H1 (cell line): ENCODE measurements around the gene GPR15. TPM values are rescaled to one million over a fixed set of nuclear protein-coding genes. Genes with fewer than 3 reads are reported as not detected.

Experiments
- CTCF ChIA-PET: fragments of 300-600 bp; sonication (Branson Sonifier 250); formaldehyde crosslinking; loops from one replicate; lab custom pipeline; 2021; ENCODE audit not compliant: partially characterized antibody; lab: Charles Lee
- POLR2A ChIA-PET: fragments of 300-600 bp; sonication (Branson Sonifier 250); formaldehyde crosslinking; loops from one replicate; lab custom pipeline; 2021; ENCODE audit warnings: inconsistent platforms; ENCODE audit not compliant: partially characterized antibody; lab: Charles Lee
- DNase-seq, 2 experiments: peaks; one replicate each; pipeline versions ENCODE4 v3.0.0 to v3.0.0-alpha.2; 2010 to 2022; ENCODE audit warnings: low spot score in 2 of 2, low read depth in 1 of 2, mixed read lengths in 1 of 2
- FAIRE-seq: peaks from 2 replicates; lab custom pipeline; 2011; peaks lifted over from hg19 to GRCh38; lab: Jason Lieb, UNC
- H2AFZ ChIP-seq: 2 replicates; pipeline ENCODE4 v1.8.1; 2012; ENCODE audit warnings: low read length, inconsistent platforms
- H2AK5ac ChIP-seq: 2 replicates; pipeline ENCODE4 v1.6.1; 2013; ENCODE audit warnings: low read depth, low read length
- H2BK120ac ChIP-seq: replicated peaks from 2 replicates; pipeline ENCODE3; 2013; ENCODE audit warnings: low read depth, low read length, inconsistent platforms
- H2BK12ac ChIP-seq: 2 replicates; pipeline ENCODE4 v1.6.1; 2013; ENCODE audit warnings: low read depth, low read length
- H2BK15ac ChIP-seq: 2 replicates; pipeline ENCODE4 v1.6.1; 2013; ENCODE audit warnings: low read length
- H2BK20ac ChIP-seq: 2 replicates; pipeline ENCODE4 v1.6.1; 2013; ENCODE audit warnings: low read length
- H2BK5ac ChIP-seq: 2 replicates; pipeline ENCODE4 v1.6.1; 2013; ENCODE audit warnings: low read depth, low read length
- H3K14ac ChIP-seq: 2 replicates; pipeline ENCODE4 v1.6.1; 2013; ENCODE audit warnings: inconsistent platforms; ENCODE audit not compliant: insufficient read length
- H3K18ac ChIP-seq: 2 replicates; pipeline ENCODE4 v1.6.1; 2013; ENCODE audit warnings: low read length; ENCODE audit errors: extremely low read depth
- H3K23ac ChIP-seq: 2 replicates; pipeline ENCODE4 v1.6.1; 2013; ENCODE audit warnings: inconsistent platforms; ENCODE audit not compliant: insufficient read length
- H3K23me2 ChIP-seq: 2 replicates; pipeline ENCODE4 v1.6.1; 2013; ENCODE audit warnings: low read depth, low read length
- H3K27ac ChIP-seq: 2 replicates; pipeline ENCODE4 v1.6.1; 2011; ENCODE audit warnings: low read depth, low read length, inconsistent platforms
- H3K27me3 ChIP-seq, 4 experiments: replicated peaks in 1 of 4; 1 replicate in 1 of 4; 2 replicates in 3 of 4; pipeline versions ENCODE4 v1.6.1 to v1.8.1; 2011 to 2013; ENCODE audit warnings: low read length in 3 of 4, mild to moderate bottlenecking in 3 of 4, inconsistent platforms in 2 of 4, mixed read lengths in 2 of 4, moderate library complexity in 1 of 4; ENCODE audit not compliant: control insufficient read depth in 3 of 4, insufficient read depth in 3 of 4; ENCODE audit errors: extremely low read depth in 1 of 4
- H3K36me3 ChIP-seq, 4 experiments: 2 replicates each; pipeline versions ENCODE4 v1.6.1 to v1.8.1; 2011 to 2013; ENCODE audit warnings: mild to moderate bottlenecking in 4 of 4, low read length in 3 of 4, moderate library complexity in 2 of 4, control low read depth in 1 of 4, inconsistent platforms in 1 of 4; ENCODE audit not compliant: insufficient read depth in 4 of 4, control insufficient read depth in 2 of 4
- H3K4ac ChIP-seq: replicated peaks from 2 replicates; pipeline ENCODE3; 2013; ENCODE audit warnings: low read length, low read depth, mixed read lengths, inconsistent platforms; ENCODE audit not compliant: insufficient read length
- H3K4me1 ChIP-seq, 4 experiments: replicated peaks in 1 of 4; 1 replicate in 1 of 4; 2 replicates in 3 of 4; pipeline versions ENCODE4 v1.6.1 to v1.8.1; 2011 to 2013; ENCODE audit warnings: low read length in 3 of 4, inconsistent platforms in 2 of 4, mixed read lengths in 1 of 4; ENCODE audit not compliant: insufficient read depth in 4 of 4, control insufficient read depth in 3 of 4
- H3K4me2 ChIP-seq, 2 experiments: 2 replicates each; pipeline versions ENCODE4 v1.6.1 to v1.8.1; 2011 to 2013; ENCODE audit warnings: low read depth in 2 of 2, low read length in 2 of 2, control low read depth in 1 of 2, inconsistent platforms in 1 of 2, mild to moderate bottlenecking in 1 of 2; ENCODE audit not compliant: insufficient read depth in 1 of 2
- H3K4me3 ChIP-seq, 4 experiments: fragments of 200-600, 300-600 bp in 1 of 4; sonication (generic), shearing (Covaris generic), sonication (Bioruptor Twin) in 1 of 4; 2 replicates each; pipeline versions ENCODE4 v1.5.1 to v1.8.1; 2011 to 2016; ENCODE audit warnings: low read length in 4 of 4, low read depth in 3 of 4, control low read depth in 2 of 4, inconsistent platforms in 2 of 4, mild to moderate bottlenecking in 2 of 4, mixed read lengths in 1 of 4, moderate library complexity in 1 of 4; ENCODE audit not compliant: insufficient read depth in 2 of 4; ENCODE audit errors: extremely low read depth in 1 of 4
- H3K56ac ChIP-seq: replicated peaks from 2 replicates; pipeline ENCODE3; 2013; ENCODE audit warnings: low read depth, mild to moderate bottlenecking, mixed read lengths, low read length, inconsistent platforms; ENCODE audit not compliant: insufficient read length
- H3K79me1 ChIP-seq: 2 replicates; pipeline ENCODE4 v1.6.1; 2013; ENCODE audit warnings: low read depth, low read length, control low read depth
- H3K79me2 ChIP-seq, 2 experiments: 2 replicates each; pipeline versions ENCODE4 v1.6.1 to v1.8.1; 2012 to 2013; ENCODE audit warnings: low read length in 2 of 2, mild to moderate bottlenecking in 2 of 2, inconsistent platforms in 1 of 2; ENCODE audit not compliant: insufficient read depth in 2 of 2, control insufficient read depth in 1 of 2
- H3K9ac ChIP-seq, 4 experiments: replicated peaks in 1 of 4; 1 replicate in 1 of 4; 2 replicates in 3 of 4; pipeline versions ENCODE4 v1.6.1 to v1.8.1; 2011 to 2013; ENCODE audit warnings: low read depth in 3 of 4, low read length in 3 of 4, control low read depth in 2 of 4, mild to moderate bottlenecking in 2 of 4, moderate library complexity in 2 of 4, inconsistent platforms in 1 of 4; ENCODE audit errors: extremely low read depth in 1 of 4
- H3K9me3 ChIP-seq, 2 experiments: 2 replicates each; pipeline versions ENCODE4 v1.6.1 to v1.8.1; 2012 to 2013; ENCODE audit warnings: mild to moderate bottlenecking in 2 of 2, moderate library complexity in 2 of 2, control low read depth in 1 of 2, inconsistent platforms in 1 of 2, low read depth in 1 of 2, low read length in 1 of 2, mixed read lengths in 1 of 2; ENCODE audit not compliant: insufficient read depth in 2 of 2
- H4K20me1 ChIP-seq, 2 experiments: replicated peaks in 1 of 2; 2 replicates each; pipeline versions ENCODE3 to v1.8.1; 2011 to 2013; ENCODE audit warnings: inconsistent platforms in 2 of 2, low read length in 2 of 2, mild to moderate bottlenecking in 1 of 2; ENCODE audit not compliant: insufficient read depth in 2 of 2, control insufficient read depth in 1 of 2
- H4K5ac ChIP-seq: 2 replicates; pipeline ENCODE4 v1.6.1; 2013; ENCODE audit warnings: low read length, low read depth, mixed read lengths, inconsistent platforms; ENCODE audit not compliant: insufficient read length
- H4K8ac ChIP-seq: 2 replicates; pipeline ENCODE4 v1.8.0; 2013; ENCODE audit warnings: mild to moderate bottlenecking, moderate library complexity, low read length, inconsistent platforms; ENCODE audit not compliant: insufficient read depth; ENCODE audit errors: extremely low read depth
- H4K91ac ChIP-seq: replicated peaks from 2 replicates; pipeline ENCODE3; 2013; ENCODE audit warnings: low read length, mixed read lengths, inconsistent platforms; ENCODE audit not compliant: insufficient read length
- ASH2L ChIP-seq: fragments of 200-600, 300-600 bp; sonication (generic); IDR thresholded peaks from one replicate; pipeline ENCODE4 v1.7.1; 2017; ENCODE audit warnings: low read length
- JUN ChIP-seq: IDR thresholded peaks from 2 replicates; pipeline ENCODE4 v1.6.1; 2011; ENCODE audit warnings: low read depth, mild to moderate bottlenecking, improper control_type of control experiment, low read length
- KDM4A ChIP-seq: IDR thresholded peaks from one replicate; pipeline ENCODE4 v1.7.1; 2012; ENCODE audit warnings: low read depth, mild to moderate bottlenecking, moderate library complexity, low read length, inconsistent platforms; ENCODE audit not compliant: severe bottlenecking
- RBBP5 ChIP-seq: IDR thresholded peaks from 2 replicates; pipeline ENCODE4 v1.7.1; 2012; ENCODE audit warnings: low read depth, mild to moderate bottlenecking, inconsistent platforms, low read length, moderate library complexity, borderline replicate concordance
- SP2 ChIP-seq: IDR thresholded peaks from 2 replicates; pipeline ENCODE4 v1.6.1; 2012; ENCODE audit warnings: mild to moderate bottlenecking, low read length, inconsistent platforms
- WGBS, 2 experiments: shearing (Covaris generic) in 1 of 2; methylation state at CpG; one replicate each; pipeline versions ENCODE4 v1.1.6 to v1.1.7; 2013 to 2015; ENCODE audit warnings: low lambda C conversion rate in 2 of 2, mixed read lengths in 2 of 2, inconsistent platforms in 1 of 2, low coverage in 1 of 2, missing lambda C conversion rate in 1 of 2; ENCODE audit not compliant: insufficient replicate concordance in 2 of 2, insufficient coverage in 1 of 2, insufficient read length in 1 of 2; ENCODE audit errors: extremely low coverage in 1 of 2, missing lambda C conversion rate in 1 of 2; 5-methylcytosine and 5-hydroxymethylcytosine counted together
- polyA plus RNA-seq, 7 experiments: library from polyadenylated mRNA; depleted of rRNA in 3 of 7; stranded (reverse) in 5 of 7; unstranded in 2 of 7; fragments of >200 nt in 5 of 7; fragments of 200-250 nt in 2 of 7; gene quantifications; 1 replicate in 5 of 7; 2 replicates in 1 of 7; 4 replicates in 1 of 7; pipeline versions ENCODE4 v1.2.1 to v1.2.3, GENCODE V29; 2011 to 2013; ENCODE audit warnings: missing spikeins in 2 of 7, mixed read lengths in 2 of 7
- total RNA-seq: library from RNA; stranded (reverse); fragmentation: NEBNext Ultra II Directional; extraction: Animal tissue kit (Norgen Biotek cat#: 25700); gene quantifications from 2 replicates; pipeline ENCODE4 v1.2.1, GENCODE V29; 2021

GPR15 gene
- total and polyA plus RNA-seq, 2 of the 8 experiments (the other 6 are each of a cell fraction or from before 2014, with no cell fraction given), result not detected

- H3K9ac ChIP-seq, result no peak overlapping the region
- no peaks in the 10 kb centered on the region for H3K79me1 ChIP-seq
- CTCF ChIA-PET, result interaction anchor here (1.0 kb wide), 1 partner anchor 20 kb away, joined by 3 read pairs; no protein-coding TSS in a partner anchor
These were observed 22.8 kb downstream of the GPR15 start for GRCh38 chr3:98554580-98554979.

More at GRCh38 chr3:98554580-98554979, 22.8 kb downstream of the GPR15 start:
- H2AFZ ChIP-seq, result no peak overlapping the region
- no peaks in the 10 kb centered on the region for H3K79me2 ChIP-seq
- no peaks in the 10 kb centered on the region for H3K9me3 ChIP-seq
- DNase-seq (no peak), FAIRE-seq (no peak)
- no peak overlapping the region for H3K18ac ChIP-seq
- WGBS, 2 experiments, result 92% methylated on average over 2 of the region's 2 CpGs; no CpG with 5 or more reads in 1 of the 2 experiments
- no peak overlapping the region for H3K27ac ChIP-seq
- no peak overlapping the region for H2BK15ac ChIP-seq
- H3K27me3 ChIP-seq, result peaks cover 0 to 1% (median 0%) of the 10 kb centered on the region in 4 experiments; a peak in 1 of 7 replicates
- no peak overlapping the region for H3K4ac ChIP-seq
- H3K23ac ChIP-seq, result no peak overlapping the region
- H3K56ac ChIP-seq, result no peak overlapping the region
- H2BK5ac ChIP-seq, result no peak overlapping the region
- no peak overlapping the region for H2BK12ac ChIP-seq
- no peak overlapping the region for H3K4me2 ChIP-seq
- no peak overlapping the region for H4K91ac ChIP-seq
- H3K4me1 ChIP-seq, result no peaks in the 10 kb centered on the region
- H4K20me1 ChIP-seq, result no peaks in the 10 kb centered on the region
- POLR2A ChIA-PET, result no interaction called here
- no peak overlapping the region for H2AK5ac ChIP-seq
- H3K23me2 ChIP-seq, result no peaks in the 10 kb centered on the region
- H2BK20ac ChIP-seq, result no peak overlapping the region
- H2BK120ac ChIP-seq, result no peak overlapping the region
- no peak overlapping the region for H4K5ac ChIP-seq
- H3K36me3 ChIP-seq, result no peaks in the 10 kb centered on the region
- no peak overlapping the region for H3K4me3 ChIP-seq
- H4K8ac ChIP-seq, result no peak overlapping the region
- no peak overlapping the region for H3K14ac ChIP-seq
- no peak for TF ChIP-seq JUN
- TF ChIP-seq ASH2L, result no peak
- TF ChIP-seq KDM4A, result no peak
- TF ChIP-seq SP2, result no peak
- no peak for TF ChIP-seq RBBP5
